ENCODE results near the gene CPTP.

Gene CPTP

DNA sequence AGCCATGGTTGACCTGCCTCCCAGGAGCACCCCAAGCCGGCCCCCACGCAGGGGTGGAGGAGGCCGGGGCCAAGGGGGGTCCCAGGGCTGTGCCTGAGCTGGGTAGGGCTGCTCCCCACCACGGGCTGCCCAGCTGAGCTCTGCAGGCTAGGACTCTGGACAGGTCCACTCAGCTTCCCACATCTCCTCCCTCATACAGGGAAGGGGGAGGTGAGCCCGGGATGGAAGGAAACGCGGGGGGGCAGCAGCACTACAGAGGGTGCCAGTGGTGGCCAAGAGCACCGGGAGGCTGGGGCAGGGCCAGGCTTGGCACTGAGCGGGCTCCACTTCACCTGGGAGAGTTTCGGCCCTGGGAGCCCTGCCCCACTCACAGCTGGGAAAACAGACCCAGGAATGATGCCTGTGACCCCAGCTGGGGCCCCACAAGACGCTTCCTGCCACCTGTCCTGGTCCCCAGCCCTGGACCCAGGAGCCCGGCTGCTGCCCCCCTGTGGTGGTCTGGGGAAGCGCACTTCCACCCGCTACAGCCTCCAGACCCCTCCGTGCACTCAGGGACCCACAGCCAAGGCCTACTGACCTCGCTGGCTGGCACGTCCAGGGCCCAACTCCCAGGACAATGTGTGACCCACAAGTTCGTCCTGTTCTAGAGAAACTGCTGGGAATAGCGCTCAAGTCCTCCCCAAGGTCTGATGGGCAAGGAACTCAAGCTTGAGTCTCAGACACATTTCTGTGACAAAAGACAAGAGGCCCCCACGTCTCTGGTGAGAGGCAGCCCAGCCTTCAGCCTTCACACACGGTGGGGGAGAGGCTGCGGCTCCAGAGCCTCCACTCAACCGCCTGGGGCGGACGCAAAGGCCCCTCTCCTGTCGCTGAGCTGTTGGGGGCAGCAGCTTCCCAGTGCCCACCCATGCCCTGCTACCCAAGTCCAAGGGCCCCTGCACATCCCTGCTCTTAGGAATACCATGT is 47.4 kb downstream of the CPTP start:
- Histone ChIP-seq H3K27me3 (peaks cover 17% of the 10 kb centered on the region), H3K9me3 (no peaks in the 10 kb centered on the region), H3K36me3 (peaks cover 20% of the 10 kb centered on the region), H3K4me1 (ENCODE audit: control insufficient read depth in 1 of 2, insufficient read depth in 1 of 2, low read depth in 1 of 2, low read length in 1 of 2) (peaks cover 20 to 28% of the 10 kb centered on the region in 2 experiments), H3K4me3 (ENCODE audit: low read depth in 1 of 2, low read length in 1 of 2) (no peak overlapping the region), H3K27ac (peak overlapping the region; percentile 27)
- TF ChIP-seq, protein P1, sequence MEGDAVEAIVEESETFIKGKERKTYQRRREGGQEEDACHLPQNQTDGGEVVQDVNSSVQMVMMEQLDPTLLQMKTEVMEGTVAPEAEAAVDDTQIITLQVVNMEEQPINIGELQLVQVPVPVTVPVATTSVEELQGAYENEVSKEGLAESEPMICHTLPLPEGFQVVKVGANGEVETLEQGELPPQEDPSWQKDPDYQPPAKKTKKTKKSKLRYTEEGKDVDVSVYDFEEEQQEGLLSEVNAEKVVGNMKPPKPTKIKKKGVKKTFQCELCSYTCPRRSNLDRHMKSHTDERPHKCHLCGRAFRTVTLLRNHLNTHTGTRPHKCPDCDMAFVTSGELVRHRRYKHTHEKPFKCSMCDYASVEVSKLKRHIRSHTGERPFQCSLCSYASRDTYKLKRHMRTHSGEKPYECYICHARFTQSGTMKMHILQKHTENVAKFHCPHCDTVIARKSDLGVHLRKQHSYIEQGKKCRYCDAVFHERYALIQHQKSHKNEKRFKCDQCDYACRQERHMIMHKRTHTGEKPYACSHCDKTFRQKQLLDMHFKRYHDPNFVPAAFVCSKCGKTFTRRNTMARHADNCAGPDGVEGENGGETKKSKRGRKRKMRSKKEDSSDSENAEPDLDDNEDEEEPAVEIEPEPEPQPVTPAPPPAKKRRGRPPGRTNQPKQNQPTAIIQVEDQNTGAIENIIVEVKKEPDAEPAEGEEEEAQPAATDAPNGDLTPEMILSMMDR (IDR thresholded peaks at IDR 0.05): peak; percentile 84

DNA sequence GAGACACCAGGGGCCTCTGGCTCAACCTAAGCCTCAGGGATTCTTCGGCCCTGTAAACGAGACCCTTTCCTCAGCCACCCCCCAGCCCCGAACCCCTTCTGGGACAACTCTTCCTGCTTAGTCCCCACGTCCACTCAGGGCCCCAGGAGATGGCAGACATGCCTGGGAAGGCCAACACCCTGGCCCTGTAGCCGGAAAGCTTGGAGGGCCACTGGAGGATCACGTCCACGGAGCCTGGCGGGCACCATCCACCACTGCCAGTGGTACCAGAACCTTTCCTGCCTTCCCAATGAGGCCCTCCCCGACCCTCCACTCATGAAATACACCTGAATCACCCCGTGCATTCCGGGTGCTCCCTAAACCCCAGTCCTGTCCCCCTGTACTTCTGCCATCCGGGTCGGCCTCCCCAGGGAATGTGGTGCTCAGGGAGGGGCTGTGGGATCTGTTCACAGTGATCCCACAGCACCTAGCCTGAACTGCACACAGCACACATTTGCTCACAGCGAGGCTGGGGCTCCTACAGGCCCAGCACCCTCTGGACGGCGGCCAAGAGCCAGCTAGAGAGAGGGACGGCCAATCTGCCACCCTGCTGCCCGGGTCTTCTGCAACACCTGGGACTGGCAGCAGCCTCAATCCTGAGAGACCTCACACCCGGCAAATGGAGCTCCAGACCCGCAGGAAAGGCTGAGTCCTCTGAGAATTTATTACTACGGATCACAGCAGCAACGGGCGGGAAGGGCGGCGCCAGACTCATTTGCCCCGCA is 48.6 kb downstream of the CPTP start:
- H3K27ac ChIP-seq: peak overlapping the region; percentile 4

DNA sequence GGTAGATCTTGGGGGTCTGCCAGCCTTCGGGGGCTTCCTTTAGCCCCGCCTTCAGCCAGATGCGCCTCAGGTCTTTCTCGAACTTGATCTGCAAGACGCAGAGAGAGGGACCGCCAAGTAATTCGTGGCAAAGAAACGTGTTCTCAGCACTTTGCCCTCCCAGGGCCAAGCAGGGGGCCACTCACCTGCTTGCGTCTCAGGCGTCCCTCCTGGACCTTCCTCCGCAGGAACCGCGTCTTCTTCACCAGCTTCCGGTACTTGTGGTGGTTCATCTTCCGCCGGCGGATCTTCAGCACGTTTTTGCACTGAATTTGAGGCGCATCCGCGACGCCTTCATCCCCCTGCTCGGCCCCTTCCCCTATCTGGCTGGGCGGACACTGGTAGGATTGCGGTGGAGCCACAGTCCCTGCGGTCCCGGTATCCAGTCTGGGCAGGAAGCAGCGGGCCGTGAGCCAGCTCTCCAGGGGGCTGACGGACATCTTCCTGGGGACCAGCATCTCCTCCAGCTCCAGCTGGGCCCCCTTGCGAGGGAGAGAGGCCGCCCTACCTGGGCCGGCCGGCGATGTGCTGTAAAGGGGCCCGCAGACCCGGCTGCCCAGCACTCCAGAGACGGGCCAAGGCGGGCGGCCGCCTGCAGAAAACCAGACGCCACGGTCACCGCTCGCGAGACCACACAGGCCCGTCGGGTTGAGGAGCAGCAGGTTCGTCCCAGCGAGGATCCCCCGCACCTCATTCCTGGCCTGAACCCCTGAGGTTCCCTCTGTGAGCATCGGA is 49.4 kb downstream of the CPTP start:
- no peaks in the 10 kb centered on the region for H3K9me3 ChIP-seq
- peaks cover 20% of the 10 kb centered on the region for H3K36me3 ChIP-seq
- H3K27ac ChIP-seq: peak overlapping the region; percentile 89
- H3K4me3 ChIP-seq (ENCODE audit: low read depth in 1 of 2, low read length in 1 of 2): peak overlapping the region; percentile 92 to 93
- H3K27me3 ChIP-seq: peaks cover 8% of the 10 kb centered on the region
- TF ChIP-seq, protein P1 (IDR thresholded peaks at IDR 0.05): no peak
- H3K4me1 ChIP-seq (ENCODE audit: control insufficient read depth in 1 of 2, insufficient read depth in 1 of 2, low read depth in 1 of 2, low read length in 1 of 2): peaks cover 20 to 28% of the 10 kb centered on the region in 2 experiments

More for the DNA sequence above, 48.6 kb downstream of the CPTP start:
- TF ChIP-seq, protein P1 (IDR thresholded peaks at IDR 0.05): no peak
- Histone ChIP-seq H3K36me3 (peaks cover 20% of the 10 kb centered on the region), H3K27me3 (peaks cover 16% of the 10 kb centered on the region), H3K4me3 (ENCODE audit: low read depth in 1 of 2, low read length in 1 of 2) (no peak overlapping the region), H3K9me3 (no peaks in the 10 kb centered on the region), H3K4me1 (ENCODE audit: control insufficient read depth in 1 of 2, insufficient read depth in 1 of 2, low read depth in 1 of 2, low read length in 1 of 2) (peaks cover 20 to 28% of the 10 kb centered on the region in 2 experiments)

DNA sequence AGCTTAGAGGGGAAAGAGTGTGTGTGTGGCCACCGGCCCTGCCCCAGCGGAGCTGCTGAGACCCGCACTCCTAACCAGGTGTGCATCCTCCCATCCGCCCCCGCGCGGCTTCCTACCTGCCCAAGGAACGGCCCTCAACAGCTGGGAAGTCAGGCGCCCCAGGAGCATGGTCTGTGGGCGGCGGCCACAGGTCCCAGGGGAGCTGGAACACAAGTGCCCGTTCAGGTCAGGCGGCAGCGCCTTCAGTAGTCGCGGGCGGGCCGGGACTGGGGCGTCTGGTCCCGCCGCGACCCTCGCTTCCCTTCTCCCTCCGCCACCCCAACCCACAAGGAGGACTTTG is 50.0 kb downstream of the CPTP start:
- TF ChIP-seq, protein P1 (IDR thresholded peaks at IDR 0.05): no peak
- Histone ChIP-seq H3K27ac (peak overlapping the region; percentile 89), H3K4me1 (ENCODE audit: control insufficient read depth in 1 of 2, insufficient read depth in 1 of 2, low read depth in 1 of 2, low read length in 1 of 2) (peaks cover 20 to 28% of the 10 kb centered on the region in 2 experiments), H3K36me3 (peaks cover 20% of the 10 kb centered on the region), H3K27me3 (peaks cover 3% of the 10 kb centered on the region), H3K4me3 (ENCODE audit: low read depth in 1 of 2, low read length in 1 of 2) (peak overlapping the region; percentile 92 to 93), H3K9me3 (no peaks in the 10 kb centered on the region)
